Right atrium auricular region (tissue), 2 donors: ENCODE measurements around the gene ZMIZ1. TPM values are rescaled to one million over a fixed set of nuclear protein-coding genes. Genes with fewer than 3 reads are reported as not detected.

Source experiments
- DNase-seq: peaks from one replicate; pipeline ENCODE4 v3.0.0-alpha.2; 2019; ENCODE audit warnings: low spot score
- H3K27ac ChIP-seq, 2 donors: fragments of 200-600 bp; sonication (generic); 1 replicate in 1 of 2; 2 replicates in 1 of 2; pipeline ENCODE4 v1.5.1; 2016 to 2019
- H3K27me3 ChIP-seq, 2 donors: fragments of 200-600 bp; sonication (generic); one replicate each; pipeline versions ENCODE4 v1.5.1 to v1.6.0; 2017 to 2019
- H3K36me3 ChIP-seq: fragments of 200-600 bp; sonication (generic); one replicate; pipeline ENCODE4 v1.5.1; 2016
- H3K4me1 ChIP-seq, 2 donors: fragments of 200-600 bp; sonication (generic); one replicate each; pipeline versions ENCODE4 v1.5.1 to v1.6.0; 2017 to 2019
- H3K4me3 ChIP-seq, 2 donors: fragments of 200-600 bp; sonication (generic); 1 replicate in 1 of 2; 2 replicates in 1 of 2; pipeline ENCODE4 v1.5.1; 2017 to 2019; ENCODE audit warnings: mild to moderate bottlenecking in 1 of 2, moderate library complexity in 1 of 2
- H3K9me3 ChIP-seq, 2 donors: fragments of 200-600 bp; sonication (generic); one replicate each; pipeline ENCODE4 v1.5.1; 2019
- CTCF ChIP-seq, 2 donors: fragments of 200-600 bp; sonication (generic); IDR thresholded peaks; one replicate each; pipeline ENCODE4 v1.5.1; 2019; ENCODE audit warnings: antibody characterized with exemption in 2 of 2
- total RNA-seq, 2 donors: library from RNA; depleted of rRNA; stranded (reverse); fragments of >200 nt; gene quantifications; one replicate each; pipeline ENCODE4 v1.1.0, GENCODE V29; 2016

ZMIZ1 gene
- total RNA-seq, 2 donors from 2014 or later: 59.3 to 71.0 TPM

- Histone ChIP-seq H3K36me3 (peaks cover 6% of the 10 kb centered on the region), H3K9me3 (no peaks in the 10 kb centered on the region), H3K4me1 (peaks cover 0 to 66% of the 10 kb centered on the region in 2 donors), H3K4me3 (no peak overlapping the region), H3K27me3 (no peaks in the 10 kb centered on the region), H3K27ac (peak overlapping the region in 1 of 2 donors; percentile 58)
- DNase-seq: no peak
- TF ChIP-seq CTCF (IDR thresholded peaks at IDR 0.05): no peak
These were observed 191.1 kb downstream of the ZMIZ1 start for GRCh38 chr10:79259834-79260233.

- Histone ChIP-seq H3K9me3 (no peaks in the 10 kb centered on the region), H3K4me3 (no peak overlapping the region), H3K36me3 (peaks cover 6% of the 10 kb centered on the region), H3K27me3 (no peaks in the 10 kb centered on the region), H3K4me1 (peaks cover 0 to 77% of the 10 kb centered on the region in 2 donors), H3K27ac (peak overlapping the region; percentile 43 to 58)
- DNase-seq: no peak
- no peak for TF ChIP-seq CTCF (IDR thresholded peaks at IDR 0.05)
These were observed 192.3 kb downstream of the ZMIZ1 start for GRCh38 chr10:79260811-79261740.

GRCh38 chr10:79262131-79262530 is 193.4 kb downstream of the ZMIZ1 start:
- TF ChIP-seq CTCF (IDR thresholded peaks at IDR 0.05): no peak
- Histone ChIP-seq H3K4me3 (no peak overlapping the region), H3K4me1 (peaks cover 0 to 85% of the 10 kb centered on the region in 2 donors), H3K9me3 (no peaks in the 10 kb centered on the region), H3K27me3 (no peaks in the 10 kb centered on the region), H3K27ac (no peak overlapping the region), H3K36me3 (peaks cover 3% of the 10 kb centered on the region)
- no peak for DNase-seq

- peaks cover 0 to 95% of the 10 kb centered on the region in 2 donors for H3K4me1 ChIP-seq
- H3K9me3 ChIP-seq: no peaks in the 10 kb centered on the region
- no peak overlapping the region for H3K4me3 ChIP-seq
- no peak for DNase-seq
- H3K27me3 ChIP-seq: no peaks in the 10 kb centered on the region
- no peak overlapping the region for H3K27ac ChIP-seq
- TF ChIP-seq CTCF (IDR thresholded peaks at IDR 0.05): no peak
- no peaks in the 10 kb centered on the region for H3K36me3 ChIP-seq
These were observed 194.4 kb downstream of the ZMIZ1 start for GRCh38 chr10:79262959-79263746.

GRCh38 chr10:79263939-79264338 is 195.2 kb downstream of the ZMIZ1 start:
- no peaks in the 10 kb centered on the region for H3K36me3 ChIP-seq
- no peak for TF ChIP-seq CTCF (IDR thresholded peaks at IDR 0.05)
- no peak for DNase-seq
- H3K9me3 ChIP-seq: no peaks in the 10 kb centered on the region
- peaks cover 0 to 95% of the 10 kb centered on the region in 2 donors for H3K4me1 ChIP-seq
- no peaks in the 10 kb centered on the region for H3K27me3 ChIP-seq
- no peak overlapping the region for H3K27ac ChIP-seq
- H3K4me3 ChIP-seq: no peak overlapping the region
